ENCODE data around the gene ZFPM1.

DNA sequence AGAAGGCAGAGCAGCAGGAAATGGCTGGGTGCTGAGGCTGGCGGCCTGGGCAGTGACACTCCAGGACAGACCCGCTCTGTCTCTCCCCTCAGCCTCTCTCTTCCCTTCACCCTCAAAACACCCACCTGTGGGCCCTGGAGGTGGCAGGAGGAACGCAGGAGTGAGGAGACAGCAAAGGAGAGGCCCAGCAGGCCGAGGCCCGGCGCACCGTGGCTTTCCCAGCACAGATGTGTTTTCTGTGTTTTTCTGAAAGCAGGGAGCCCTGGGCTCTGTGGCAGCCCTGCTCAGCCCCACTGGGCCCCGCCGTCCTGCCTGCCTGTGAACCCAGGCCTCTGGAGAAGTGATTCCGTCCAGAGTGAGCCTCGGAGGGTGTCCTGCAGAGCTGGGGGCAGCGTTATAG, 39.8 kb upstream of the ZFPM1 start:
- TF ChIP-seq POLR2A (IDR thresholded peaks at IDR 0.05): no peak
- TF ChIP-seq, protein P1, sequence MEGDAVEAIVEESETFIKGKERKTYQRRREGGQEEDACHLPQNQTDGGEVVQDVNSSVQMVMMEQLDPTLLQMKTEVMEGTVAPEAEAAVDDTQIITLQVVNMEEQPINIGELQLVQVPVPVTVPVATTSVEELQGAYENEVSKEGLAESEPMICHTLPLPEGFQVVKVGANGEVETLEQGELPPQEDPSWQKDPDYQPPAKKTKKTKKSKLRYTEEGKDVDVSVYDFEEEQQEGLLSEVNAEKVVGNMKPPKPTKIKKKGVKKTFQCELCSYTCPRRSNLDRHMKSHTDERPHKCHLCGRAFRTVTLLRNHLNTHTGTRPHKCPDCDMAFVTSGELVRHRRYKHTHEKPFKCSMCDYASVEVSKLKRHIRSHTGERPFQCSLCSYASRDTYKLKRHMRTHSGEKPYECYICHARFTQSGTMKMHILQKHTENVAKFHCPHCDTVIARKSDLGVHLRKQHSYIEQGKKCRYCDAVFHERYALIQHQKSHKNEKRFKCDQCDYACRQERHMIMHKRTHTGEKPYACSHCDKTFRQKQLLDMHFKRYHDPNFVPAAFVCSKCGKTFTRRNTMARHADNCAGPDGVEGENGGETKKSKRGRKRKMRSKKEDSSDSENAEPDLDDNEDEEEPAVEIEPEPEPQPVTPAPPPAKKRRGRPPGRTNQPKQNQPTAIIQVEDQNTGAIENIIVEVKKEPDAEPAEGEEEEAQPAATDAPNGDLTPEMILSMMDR (IDR thresholded peaks at IDR 0.05 in 8 of 11, conservative IDR thresholded peaks at IDR 0.05 in 3 of 11): no peak
